HepG2 (cell line): ENCODE data around the gene UBE2L6. TPM values are rescaled to one million over a fixed set of nuclear protein-coding genes. Genes with fewer than 3 reads are reported as not detected.

Source experiments
- ADNP ChIP-seq: sonication (generic); formaldehyde crosslinking; IDR thresholded peaks from 2 replicates; pipeline ENCODE4 v1.4.0; 2020; ENCODE audit warnings: missing genetic modification reagents
- AGO1 ChIP-seq: fragments of 200-400 bp; formaldehyde crosslinking; IDR thresholded peaks from 2 replicates; pipeline ENCODE4 v1.6.1; 2017; ENCODE audit warnings: mild to moderate bottlenecking, low read depth, low read length, moderate library complexity; ENCODE audit not compliant: poor library complexity, severe bottlenecking
- ARNT ChIP-seq: fragments of 450-650 bp; IDR thresholded peaks from 2 replicates; pipeline ENCODE4 v1.6.1; 2017
- CEBPB ChIP-seq: IDR thresholded peaks from 2 replicates; pipeline ENCODE4 v1.6.1; 2011; ENCODE audit warnings: low read depth, low read length, improper control_type of control experiment, borderline replicate concordance
- NR2F2 ChIP-seq: IDR thresholded peaks from 2 replicates; pipeline ENCODE4 v1.6.1; 2012; ENCODE audit warnings: low read depth, inconsistent platforms, borderline replicate concordance
- ONECUT2 ChIP-seq: sonication (generic); formaldehyde crosslinking; IDR thresholded peaks from 2 replicates; pipeline ENCODE4 v1.4.0; 2020; ENCODE audit warnings: missing genetic modification reagents
- PCBP2 ChIP-seq: fragments of 200-400 bp; formaldehyde crosslinking; optimal IDR thresholded peaks from 2 replicates; pipeline ENCODE3; 2018; ENCODE audit warnings: low read length, low read depth; ENCODE audit not compliant: poor library complexity, severe bottlenecking
- RARA ChIP-seq: IDR thresholded peaks from 2 replicates; pipeline ENCODE4 v1.6.1; 2016; ENCODE audit warnings: missing genetic modification reagents, missing compliant biosample characterization
- SYNCRIP ChIP-seq: fragments of 200-400 bp; formaldehyde crosslinking; IDR thresholded peaks from 2 replicates; pipeline ENCODE4 v1.6.1; 2018; ENCODE audit warnings: mild to moderate bottlenecking, low read depth, low read length; ENCODE audit not compliant: insufficient read depth
- ZNF101 ChIP-seq: sonication (generic); formaldehyde crosslinking; IDR thresholded peaks from 2 replicates; pipeline ENCODE4 v1.4.0; 2020; ENCODE audit warnings: mild to moderate bottlenecking, low read depth, missing genetic modification reagents, borderline replicate concordance
- ZNF644 ChIP-seq: IDR thresholded peaks from 2 replicates; pipeline ENCODE4 v1.6.1; 2016; ENCODE audit warnings: low read depth
- ZNF709 ChIP-seq: sonication (generic); formaldehyde crosslinking; IDR thresholded peaks from 2 replicates; pipeline ENCODE4 v1.5.0; 2020; ENCODE audit warnings: mild to moderate bottlenecking, missing genetic modification reagents
- ZNF724P ChIP-seq: sonication (generic); formaldehyde crosslinking; IDR thresholded peaks from 2 replicates; pipeline ENCODE4 v1.8.0; 2022; ENCODE audit warnings: missing genetic modification reagents, borderline replicate concordance
- polyA plus RNA-seq, 8 experiments: library from polyadenylated mRNA; depleted of rRNA in 3 of 8; stranded (reverse) in 7 of 8; unstranded in 1 of 8; fragments of >200 nt; fragmentation: Illumina TruSeq in 4 of 8; extraction: Trizol in 4 of 8; gene quantifications; 2 replicates each; pipeline versions ENCODE4 v1.2.1 to v1.2.3, GENCODE V29; 2011 to 2016; ENCODE audit warnings: low read depth in 4 of 8, missing spikeins in 1 of 8, mixed read lengths in 1 of 8; ENCODE audit not compliant: insufficient read depth in 1 of 8
- total RNA-seq, 5 experiments: library from RNA; depleted of rRNA; stranded (reverse); fragments of >200 nt; fragmentation: Illumina TruSeq; extraction: Trizol; gene quantifications; 2 replicates each; pipeline ENCODE4 v1.2.3, GENCODE V29; 2016; ENCODE audit warnings: low read depth in 1 of 5
- TF ChIP-seq, protein P1 (sequence below): sonication (generic); formaldehyde crosslinking; IDR thresholded peaks from 2 replicates; pipeline ENCODE4 v1.5.0; 2020; ENCODE audit warnings: mild to moderate bottlenecking, low read depth, missing genetic modification reagents, borderline replicate concordance
- TF ChIP-seq, protein P2 (sequence below), 2 experiments: sonication (generic) in 1 of 2; formaldehyde crosslinking in 1 of 2; IDR thresholded peaks; 2 replicates each; pipeline versions ENCODE4 v1.6.1 to v1.9.0; 2014 to 2022; ENCODE audit warnings: antibody characterized with exemption in 1 of 2, borderline replicate concordance in 1 of 2, inconsistent platforms in 1 of 2, low read depth in 1 of 2, missing genetic modification reagents in 1 of 2
- TF ChIP-seq, protein P3 (sequence below): sonication (generic); formaldehyde crosslinking; IDR thresholded peaks from 2 replicates; pipeline ENCODE4 v1.4.0; 2020; ENCODE audit warnings: missing genetic modification reagents, mild to moderate bottlenecking, borderline replicate concordance
- TF ChIP-seq, protein P4 (sequence below): sonication (generic); formaldehyde crosslinking; IDR thresholded peaks from 2 replicates; pipeline ENCODE4 v1.4.0; 2020; ENCODE audit warnings: mild to moderate bottlenecking, missing genetic modification reagents
- TF ChIP-seq, protein P5 (sequence below): sonication (generic); formaldehyde crosslinking; IDR thresholded peaks from 2 replicates; pipeline ENCODE4 v1.5.0; 2020; ENCODE audit warnings: missing genetic modification reagents

Gene UBE2L6
- total and polyA plus RNA-seq, 2 of the 13 experiments (the other 11 are each of a cell fraction or from before 2014, with no cell fraction given) = 30.3 to 30.4 TPM

DNA sequence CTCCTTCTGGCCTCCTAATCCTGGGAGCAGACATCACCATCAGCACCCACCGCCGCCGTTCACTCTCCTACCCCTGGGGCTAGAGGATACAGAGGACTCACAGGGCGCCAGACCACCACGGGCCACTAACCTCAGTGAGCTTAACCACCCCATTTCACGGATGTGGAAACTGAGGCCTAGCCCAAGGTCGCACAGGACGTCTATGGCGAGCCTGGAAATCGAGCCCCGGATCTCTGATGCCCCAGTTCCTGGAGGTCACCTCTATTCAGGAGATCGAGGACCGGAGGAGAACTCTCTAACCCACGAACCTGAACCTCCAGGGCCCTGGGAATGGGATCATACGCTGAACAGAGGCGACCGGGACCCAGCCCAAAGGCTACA lies 37.3 kb downstream of the UBE2L6 start (continued):
- TF ChIP-seq ADNP (peak; percentile 82), ONECUT2 (CRISPR knock-in tag) (no peak), ZNF101 (no peak), ARNT (no peak), SYNCRIP (no peak), ZNF709 (CRISPR knock-in tag) (no peak), AGO1 (no peak), NR2F2 (no peak), ZNF724P (no peak), PCBP2 (no peak), CEBPB (no peak), RARA (CRISPR knock-in tag) (no peak), ZNF644 (CRISPR knock-in tag) (no peak)
- TF ChIP-seq, protein P1, sequence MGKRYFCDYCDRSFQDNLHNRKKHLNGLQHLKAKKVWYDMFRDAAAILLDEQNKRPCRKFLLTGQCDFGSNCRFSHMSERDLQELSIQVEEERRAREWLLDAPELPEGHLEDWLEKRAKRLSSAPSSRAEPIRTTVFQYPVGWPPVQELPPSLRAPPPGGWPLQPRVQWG (CRISPR knock-in tag) = no peak
- TF ChIP-seq, protein P2, sequence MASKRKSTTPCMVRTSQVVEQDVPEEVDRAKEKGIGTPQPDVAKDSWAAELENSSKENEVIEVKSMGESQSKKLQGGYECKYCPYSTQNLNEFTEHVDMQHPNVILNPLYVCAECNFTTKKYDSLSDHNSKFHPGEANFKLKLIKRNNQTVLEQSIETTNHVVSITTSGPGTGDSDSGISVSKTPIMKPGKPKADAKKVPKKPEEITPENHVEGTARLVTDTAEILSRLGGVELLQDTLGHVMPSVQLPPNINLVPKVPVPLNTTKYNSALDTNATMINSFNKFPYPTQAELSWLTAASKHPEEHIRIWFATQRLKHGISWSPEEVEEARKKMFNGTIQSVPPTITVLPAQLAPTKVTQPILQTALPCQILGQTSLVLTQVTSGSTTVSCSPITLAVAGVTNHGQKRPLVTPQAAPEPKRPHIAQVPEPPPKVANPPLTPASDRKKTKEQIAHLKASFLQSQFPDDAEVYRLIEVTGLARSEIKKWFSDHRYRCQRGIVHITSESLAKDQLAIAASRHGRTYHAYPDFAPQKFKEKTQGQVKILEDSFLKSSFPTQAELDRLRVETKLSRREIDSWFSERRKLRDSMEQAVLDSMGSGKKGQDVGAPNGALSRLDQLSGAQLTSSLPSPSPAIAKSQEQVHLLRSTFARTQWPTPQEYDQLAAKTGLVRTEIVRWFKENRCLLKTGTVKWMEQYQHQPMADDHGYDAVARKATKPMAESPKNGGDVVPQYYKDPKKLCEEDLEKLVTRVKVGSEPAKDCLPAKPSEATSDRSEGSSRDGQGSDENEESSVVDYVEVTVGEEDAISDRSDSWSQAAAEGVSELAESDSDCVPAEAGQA (IDR thresholded peaks at IDR 0.05; ENCODE audit: low read depth) = 0 out of 2 replicates have a peak, but pooled peaks have one; percentile 10
- TF ChIP-seq, protein P2 (CRISPR knock-in tag; IDR thresholded peaks at IDR 0.05; ENCODE audit: borderline replicate concordance) = no peak
- TF ChIP-seq, protein P3, sequence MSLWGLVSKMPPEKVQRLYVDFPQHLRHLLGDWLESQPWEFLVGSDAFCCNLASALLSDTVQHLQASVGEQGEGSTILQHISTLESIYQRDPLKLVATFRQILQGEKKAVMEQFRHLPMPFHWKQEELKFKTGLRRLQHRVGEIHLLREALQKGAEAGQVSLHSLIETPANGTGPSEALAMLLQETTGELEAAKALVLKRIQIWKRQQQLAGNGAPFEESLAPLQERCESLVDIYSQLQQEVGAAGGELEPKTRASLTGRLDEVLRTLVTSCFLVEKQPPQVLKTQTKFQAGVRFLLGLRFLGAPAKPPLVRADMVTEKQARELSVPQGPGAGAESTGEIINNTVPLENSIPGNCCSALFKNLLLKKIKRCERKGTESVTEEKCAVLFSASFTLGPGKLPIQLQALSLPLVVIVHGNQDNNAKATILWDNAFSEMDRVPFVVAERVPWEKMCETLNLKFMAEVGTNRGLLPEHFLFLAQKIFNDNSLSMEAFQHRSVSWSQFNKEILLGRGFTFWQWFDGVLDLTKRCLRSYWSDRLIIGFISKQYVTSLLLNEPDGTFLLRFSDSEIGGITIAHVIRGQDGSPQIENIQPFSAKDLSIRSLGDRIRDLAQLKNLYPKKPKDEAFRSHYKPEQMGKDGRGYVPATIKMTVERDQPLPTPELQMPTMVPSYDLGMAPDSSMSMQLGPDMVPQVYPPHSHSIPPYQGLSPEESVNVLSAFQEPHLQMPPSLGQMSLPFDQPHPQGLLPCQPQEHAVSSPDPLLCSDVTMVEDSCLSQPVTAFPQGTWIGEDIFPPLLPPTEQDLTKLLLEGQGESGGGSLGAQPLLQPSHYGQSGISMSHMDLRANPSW (CRISPR knock-in tag) = no peak
- TF ChIP-seq, protein P4, sequence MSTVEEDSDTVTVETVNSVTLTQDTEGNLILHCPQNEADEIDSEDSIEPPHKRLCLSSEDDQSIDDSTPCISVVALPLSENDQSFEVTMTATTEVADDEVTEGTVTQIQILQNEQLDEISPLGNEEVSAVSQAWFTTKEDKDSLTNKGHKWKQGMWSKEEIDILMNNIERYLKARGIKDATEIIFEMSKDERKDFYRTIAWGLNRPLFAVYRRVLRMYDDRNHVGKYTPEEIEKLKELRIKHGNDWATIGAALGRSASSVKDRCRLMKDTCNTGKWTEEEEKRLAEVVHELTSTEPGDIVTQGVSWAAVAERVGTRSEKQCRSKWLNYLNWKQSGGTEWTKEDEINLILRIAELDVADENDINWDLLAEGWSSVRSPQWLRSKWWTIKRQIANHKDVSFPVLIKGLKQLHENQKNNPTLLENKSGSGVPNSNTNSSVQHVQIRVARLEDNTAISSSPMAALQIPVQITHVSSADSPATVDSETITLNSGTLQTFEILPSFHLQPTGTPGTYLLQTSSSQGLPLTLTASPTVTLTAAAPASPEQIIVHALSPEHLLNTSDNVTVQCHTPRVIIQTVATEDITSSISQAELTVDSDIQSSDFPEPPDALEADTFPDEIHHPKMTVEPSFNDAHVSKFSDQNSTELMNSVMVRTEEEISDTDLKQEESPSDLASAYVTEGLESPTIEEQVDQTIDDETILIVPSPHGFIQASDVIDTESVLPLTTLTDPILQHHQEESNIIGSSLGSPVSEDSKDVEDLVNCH (CRISPR knock-in tag) = no peak
- TF ChIP-seq, protein P5, sequence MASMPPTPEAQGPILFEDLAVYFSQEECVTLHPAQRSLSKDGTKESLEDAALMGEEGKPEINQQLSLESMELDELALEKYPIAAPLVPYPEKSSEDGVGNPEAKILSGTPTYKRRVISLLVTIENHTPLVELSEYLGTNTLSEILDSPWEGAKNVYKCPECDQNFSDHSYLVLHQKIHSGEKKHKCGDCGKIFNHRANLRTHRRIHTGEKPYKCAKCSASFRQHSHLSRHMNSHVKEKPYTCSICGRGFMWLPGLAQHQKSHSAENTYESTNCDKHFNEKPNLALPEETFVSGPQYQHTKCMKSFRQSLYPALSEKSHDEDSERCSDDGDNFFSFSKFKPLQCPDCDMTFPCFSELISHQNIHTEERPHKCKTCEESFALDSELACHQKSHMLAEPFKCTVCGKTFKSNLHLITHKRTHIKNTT (CRISPR knock-in tag) = no peak
